ENCODE data around the gene NAPB. TPM values are rescaled to one million over a fixed set of nuclear protein-coding genes. Genes with fewer than 3 reads are reported as not detected.

Gene NAPB
- total and polyA plus RNA-seq, 5 experiments from 2014 or later: 3.4 to 15.9 (median 7.2) TPM

DNA sequence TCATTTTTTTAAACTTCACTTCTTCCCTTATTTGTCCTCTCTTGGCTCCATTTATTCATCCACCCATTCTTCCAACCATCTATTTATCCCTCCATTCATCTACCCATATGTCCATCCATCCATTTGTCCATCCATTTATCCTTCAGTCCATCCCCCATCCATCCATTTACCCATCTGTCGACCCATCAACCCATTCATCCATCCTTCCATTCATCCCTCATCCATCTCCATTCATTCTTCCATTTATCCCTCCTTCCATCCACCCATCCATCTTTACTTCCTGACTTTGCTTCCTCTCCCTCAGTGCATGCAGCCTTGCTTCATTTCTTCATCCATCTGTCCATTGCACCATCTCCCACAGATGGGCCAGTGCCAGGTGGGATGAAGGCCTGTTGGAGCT is 29.6 kb upstream of the NAPB start:
- Mint-ChIP-seq H3K27me3 (no peaks in the 10 kb centered on the region), H3K4me3 (no peak overlapping the region), H3K27ac (peak overlapping the region in 3 of 10 donors; percentile 7 to 13 (median 12)), H3K4me1 (peaks cover 2 to 17% (median 5%) of the 10 kb centered on the region in 4 donors), H3K36me3 (no peaks in the 10 kb centered on the region), H3K9me3 (no peaks in the 10 kb centered on the region)
- DNase-seq: no peak
- ATAC-seq: no peak
- POLR2A ChIA-PET: no interaction called here

DNA sequence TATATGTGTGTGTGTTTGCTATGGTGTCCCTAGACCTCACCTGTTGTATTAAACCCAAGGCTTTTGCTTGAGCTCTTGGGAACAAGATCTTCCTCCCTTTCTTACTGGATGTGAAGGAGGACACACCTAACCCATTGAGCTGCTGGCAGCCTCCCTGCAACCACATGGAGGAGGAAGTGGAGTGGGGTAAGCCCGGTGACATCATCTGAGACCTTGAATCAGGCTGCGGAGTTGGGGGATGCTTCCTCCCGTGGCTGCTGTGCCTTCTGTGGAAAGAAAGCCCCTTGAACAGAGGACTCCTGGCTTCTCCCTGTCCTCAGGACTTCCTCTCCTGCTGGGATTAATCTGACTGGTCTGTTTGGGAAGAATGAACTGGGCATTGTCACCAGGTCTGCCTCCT is 28.1 kb upstream of the NAPB start:
- H3K4me3 Mint-ChIP-seq: no peak overlapping the region

DNA sequence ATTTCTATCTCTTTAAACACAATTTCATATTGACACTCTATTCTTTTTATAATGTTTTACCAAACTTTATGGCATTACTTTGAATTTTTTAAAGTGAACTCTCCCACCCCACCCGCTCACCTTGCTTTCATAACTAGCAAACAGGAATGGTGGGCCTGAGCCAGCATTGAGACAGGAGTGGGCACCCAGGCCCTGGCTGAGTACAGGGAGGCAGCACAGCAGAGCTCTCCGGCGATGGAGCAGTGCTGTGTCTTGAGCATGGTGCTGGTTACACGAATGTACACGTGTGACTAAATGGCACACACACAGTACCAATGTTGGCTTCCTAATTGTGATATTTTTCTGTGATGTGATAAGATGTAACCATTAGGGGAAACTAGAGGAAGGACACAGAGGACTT is 26.9 kb upstream of the NAPB start:
- no peaks in the 10 kb centered on the region for H3K27me3 Mint-ChIP-seq
- H3K4me1 Mint-ChIP-seq: peaks cover 0 to 10% (median 0%) of the 10 kb centered on the region in 4 donors
- POLR2A ChIA-PET: no interaction called here
- ATAC-seq (no peak), DNase-seq (no peak)
- no peaks in the 10 kb centered on the region for H3K9me3 Mint-ChIP-seq
- H3K4me3 Mint-ChIP-seq: no peak overlapping the region
- no peaks in the 10 kb centered on the region for H3K36me3 Mint-ChIP-seq
- no peak overlapping the region for H3K27ac Mint-ChIP-seq

More for the DNA sequence above, 28.1 kb upstream of the NAPB start:
- no peak for DNase-seq
- Mint-ChIP-seq H3K4me1 (peaks cover 0 to 10% (median 0%) of the 10 kb centered on the region in 4 donors), H3K9me3 (no peaks in the 10 kb centered on the region), H3K27me3 (no peaks in the 10 kb centered on the region), H3K36me3 (no peaks in the 10 kb centered on the region), H3K27ac (peak overlapping the region in 2 of 10 donors; percentile 27 to 53)
- no peak for ATAC-seq
- POLR2A ChIA-PET: no interaction called here

DNA sequence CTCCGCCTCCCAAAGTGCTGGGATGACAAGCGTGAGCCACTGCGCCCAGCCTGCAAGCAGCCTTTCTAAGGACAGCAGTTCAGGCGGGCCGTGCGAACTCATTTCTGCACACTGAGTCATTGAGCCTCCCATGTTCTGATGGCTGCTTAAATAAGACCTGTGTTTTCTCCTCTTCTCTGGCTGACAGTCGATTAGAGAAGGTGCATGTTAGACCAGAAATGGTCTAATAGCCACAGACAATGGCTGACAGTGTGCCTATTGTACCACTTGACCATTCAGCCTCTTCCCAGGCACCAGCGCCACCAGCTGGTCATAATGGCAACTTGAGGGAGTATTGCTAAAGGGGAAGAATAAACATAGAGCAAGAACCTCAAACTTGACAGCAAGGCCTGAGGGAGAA is 25.2 kb upstream of the NAPB start:
- no peak overlapping the region for H3K27ac Mint-ChIP-seq
- no peaks in the 10 kb centered on the region for H3K9me3 Mint-ChIP-seq
- POLR2A ChIA-PET: no interaction called here
- H3K4me1 Mint-ChIP-seq: peaks cover 0 to 10% (median 0%) of the 10 kb centered on the region in 4 donors
- DNase-seq (no peak), ATAC-seq (no peak)
- no peaks in the 10 kb centered on the region for H3K27me3 Mint-ChIP-seq
- H3K36me3 Mint-ChIP-seq: no peaks in the 10 kb centered on the region
- no peak overlapping the region for H3K4me3 Mint-ChIP-seq

DNA sequence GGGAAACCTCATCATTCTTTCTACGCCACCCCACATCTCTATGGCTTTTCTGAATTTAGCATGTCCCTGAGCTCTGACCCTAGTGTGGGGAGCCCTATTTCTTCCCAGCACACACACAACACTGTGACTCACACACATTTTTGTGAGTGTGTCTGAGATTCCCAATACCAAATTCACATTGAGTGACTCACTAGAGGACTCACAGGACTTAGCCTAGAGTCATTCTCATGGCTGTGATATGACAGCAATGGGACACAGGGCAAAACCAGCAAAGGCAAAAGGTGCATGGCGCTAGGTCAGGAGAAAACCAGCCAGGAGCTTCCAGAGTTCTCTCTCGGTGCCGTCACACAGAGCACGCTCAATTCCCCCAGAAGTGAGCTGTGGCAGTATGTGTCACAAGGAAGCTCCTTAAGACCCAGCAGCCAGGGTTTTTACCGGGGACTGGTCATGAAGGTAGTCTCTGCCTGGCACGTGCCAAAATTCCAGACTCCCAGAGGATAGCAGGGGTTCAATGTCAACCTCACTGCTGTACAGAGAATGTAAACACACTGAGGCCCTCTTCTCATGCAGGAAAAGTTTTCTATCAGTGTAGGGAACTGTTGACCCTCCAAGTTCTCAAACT is 24.4 kb upstream of the NAPB start:
- ATAC-seq (no peak), DNase-seq (no peak)
- H3K27ac Mint-ChIP-seq: peak overlapping the region in 1 of 10 donors; percentile 34
- H3K4me3 Mint-ChIP-seq: no peak overlapping the region
- peaks cover 0 to 10% (median 0%) of the 10 kb centered on the region in 4 donors for H3K4me1 Mint-ChIP-seq
- H3K9me3 Mint-ChIP-seq: no peaks in the 10 kb centered on the region
- no peaks in the 10 kb centered on the region for H3K36me3 Mint-ChIP-seq
- POLR2A ChIA-PET: no interaction called here
- H3K27me3 Mint-ChIP-seq: no peaks in the 10 kb centered on the region

DNA sequence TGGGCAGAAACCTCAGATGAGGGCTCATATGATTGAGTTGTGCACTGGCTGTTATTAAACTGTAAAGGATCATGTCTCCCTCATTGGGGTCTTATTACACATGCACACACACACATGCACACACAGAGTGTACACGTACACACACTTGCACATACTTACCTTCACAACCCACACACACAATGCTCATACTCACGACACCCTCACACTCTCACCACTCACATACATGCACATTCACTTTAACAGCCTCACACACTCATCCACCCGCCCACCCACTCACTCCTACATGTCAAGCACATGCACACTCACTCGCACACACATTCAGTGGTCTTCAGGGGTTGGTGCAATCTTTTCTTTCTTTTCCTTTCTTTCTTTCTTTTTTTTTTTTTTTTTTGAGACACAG is 23.6 kb upstream of the NAPB start:
- peak overlapping the region in 2 of 10 donors; percentile 12 to 39 for H3K27ac Mint-ChIP-seq
- DNase-seq (no peak), ATAC-seq (no peak)
- H3K4me3 Mint-ChIP-seq: no peak overlapping the region
- POLR2A ChIA-PET: no interaction called here
- peaks cover 0 to 7% (median 0%) of the 10 kb centered on the region in 4 donors for H3K4me1 Mint-ChIP-seq
- no peaks in the 10 kb centered on the region for H3K27me3 Mint-ChIP-seq
- H3K36me3 Mint-ChIP-seq: no peaks in the 10 kb centered on the region
- no peaks in the 10 kb centered on the region for H3K9me3 Mint-ChIP-seq

DNA sequence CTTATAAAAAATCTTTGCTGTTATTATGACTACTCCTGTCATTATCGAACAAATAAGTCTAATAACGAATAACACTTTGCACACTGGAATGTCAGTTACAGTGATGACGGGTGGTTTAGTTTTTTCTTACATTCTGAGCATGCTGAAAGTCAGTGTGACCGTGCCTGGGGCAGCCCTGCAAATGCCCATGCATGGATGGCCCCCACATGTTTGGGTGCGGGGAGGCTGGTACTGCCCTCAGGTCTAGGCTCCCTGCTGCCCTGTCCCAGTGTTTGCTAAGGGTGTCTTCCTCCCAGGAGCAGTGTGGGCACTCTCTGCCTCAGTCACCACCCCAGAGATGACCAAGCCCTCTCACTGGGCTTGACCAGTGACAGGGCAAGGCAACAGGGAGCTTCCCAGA is 21.1 kb upstream of the NAPB start:
- Mint-ChIP-seq H3K4me3 (no peak overlapping the region), H3K9me3 (no peaks in the 10 kb centered on the region), H3K4me1 (no peaks in the 10 kb centered on the region), H3K36me3 (no peaks in the 10 kb centered on the region), H3K27me3 (no peaks in the 10 kb centered on the region), H3K27ac (no peak overlapping the region)
- no peak for DNase-seq
- no peak for ATAC-seq
- POLR2A ChIA-PET: no interaction called here

DNA sequence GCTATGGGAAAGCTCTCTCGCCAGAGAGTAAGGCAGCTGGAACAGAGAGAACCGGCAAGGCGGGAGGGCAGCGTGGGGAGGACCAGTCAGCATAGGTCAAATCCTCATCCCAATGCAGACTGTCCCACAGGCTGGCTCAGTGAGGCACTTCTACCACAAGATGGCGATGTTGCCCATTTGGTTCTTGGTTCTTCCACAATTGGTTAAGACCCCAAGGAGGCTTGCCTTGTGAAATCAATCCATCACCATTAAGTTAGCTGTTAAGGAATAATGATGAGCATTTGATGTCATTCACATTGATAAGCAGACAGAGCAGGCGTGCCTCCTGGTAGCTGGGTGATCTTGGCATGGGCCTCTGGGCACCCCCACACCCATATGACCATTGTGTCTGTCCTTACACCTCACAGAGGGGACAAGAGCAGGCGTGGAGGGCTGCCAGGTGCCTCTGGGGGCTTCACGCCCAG is 20.6 kb upstream of the NAPB start:
- H3K27me3 Mint-ChIP-seq: no peaks in the 10 kb centered on the region
- no peaks in the 10 kb centered on the region for H3K36me3 Mint-ChIP-seq
- H3K9me3 Mint-ChIP-seq: no peaks in the 10 kb centered on the region
- POLR2A ChIA-PET: no interaction called here
- DNase-seq: peak; percentile 19 to 76 (median 54)
- no peaks in the 10 kb centered on the region for H3K4me1 Mint-ChIP-seq
- H3K4me3 Mint-ChIP-seq: no peak overlapping the region
- H3K27ac Mint-ChIP-seq: no peak overlapping the region
- ATAC-seq: peak; percentile 77 to 78

DNA sequence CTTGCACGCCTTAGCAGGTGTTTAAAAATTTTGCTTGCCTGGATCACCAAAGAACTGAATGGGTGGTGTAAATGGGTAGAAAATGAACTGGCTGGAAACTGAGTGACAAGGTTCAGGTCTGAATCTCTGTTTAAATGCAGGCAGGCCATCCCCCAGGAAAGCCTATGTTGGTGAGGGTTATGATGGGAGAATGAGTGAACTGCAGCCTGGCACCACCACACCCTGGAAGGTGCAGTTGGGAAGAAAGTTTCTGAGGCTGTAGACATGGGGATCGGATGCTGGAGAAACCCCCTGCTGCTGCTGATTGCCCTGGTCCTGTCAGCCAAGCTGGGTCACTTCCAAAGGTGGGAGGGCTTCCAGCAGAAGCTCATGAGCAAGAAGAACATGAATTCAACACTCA is 18.7 kb upstream of the NAPB start:
- Mint-ChIP-seq H3K9me3 (no peaks in the 10 kb centered on the region), H3K27ac (no peak overlapping the region), H3K4me1 (no peaks in the 10 kb centered on the region), H3K36me3 (no peaks in the 10 kb centered on the region), H3K27me3 (no peaks in the 10 kb centered on the region), H3K4me3 (no peak overlapping the region)
- POLR2A ChIA-PET: no interaction called here
- DNase-seq (no peak), ATAC-seq (no peak)

DNA sequence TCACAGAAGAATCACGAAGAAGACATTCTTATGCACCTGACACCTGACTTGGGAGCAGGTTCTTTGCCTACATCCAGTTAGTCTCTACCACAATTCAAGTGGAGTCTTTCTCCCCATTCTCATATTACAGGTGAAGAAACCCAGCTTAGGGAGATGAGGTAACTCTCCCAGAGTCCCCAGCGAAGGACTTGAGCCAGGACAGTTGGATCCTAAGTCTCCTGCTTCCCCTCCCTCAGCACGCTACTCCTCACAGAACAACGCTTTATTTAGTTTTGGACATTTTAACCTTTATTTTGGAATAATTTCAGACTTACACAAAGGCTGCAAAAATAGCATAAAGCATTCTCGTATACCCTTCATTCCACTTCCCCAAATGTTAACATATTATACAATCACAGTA is 17.4 kb upstream of the NAPB start:
- H3K27me3 Mint-ChIP-seq: no peaks in the 10 kb centered on the region
- no peak for DNase-seq
- no peaks in the 10 kb centered on the region for H3K36me3 Mint-ChIP-seq
- no peaks in the 10 kb centered on the region for H3K4me1 Mint-ChIP-seq
- no peaks in the 10 kb centered on the region for H3K9me3 Mint-ChIP-seq
- H3K4me3 Mint-ChIP-seq: no peak overlapping the region
- no peak overlapping the region for H3K27ac Mint-ChIP-seq
- POLR2A ChIA-PET: no interaction called here
- ATAC-seq: no peak

DNA sequence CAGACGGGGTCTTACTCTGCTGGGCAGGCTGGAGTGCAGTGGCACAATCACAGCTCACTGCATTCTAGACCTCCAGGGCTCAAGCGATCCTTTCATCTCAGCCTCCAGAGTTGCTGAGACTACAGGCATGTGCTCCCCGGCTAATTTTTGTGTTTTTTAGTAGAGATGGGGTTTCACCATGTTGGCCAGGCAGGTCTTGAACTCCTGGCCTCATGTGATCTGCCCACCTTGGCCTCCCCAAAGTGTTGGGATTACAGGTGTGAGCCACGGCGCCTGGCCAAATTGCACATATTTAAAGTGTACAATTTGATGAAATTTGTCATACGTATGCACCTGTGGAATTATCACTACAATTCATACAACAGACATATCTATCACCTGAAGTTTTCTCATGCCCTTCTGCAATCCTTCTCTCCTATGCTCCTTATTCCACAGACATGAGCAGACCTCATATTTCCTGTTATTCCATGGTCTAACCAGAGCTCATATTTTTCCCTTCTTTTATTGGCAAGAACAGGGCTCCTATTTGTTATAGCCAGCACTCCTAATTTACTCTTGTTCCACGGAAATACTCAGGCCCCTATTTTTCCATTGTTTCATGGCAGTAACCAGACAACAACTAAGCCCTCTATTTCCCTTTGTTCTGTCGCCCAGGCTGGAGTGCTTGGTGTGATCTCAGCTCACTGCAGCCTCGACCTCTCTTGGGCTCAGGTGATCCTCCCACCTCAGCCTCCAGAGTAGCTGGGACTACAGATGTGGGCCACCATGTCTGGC is 16.0 kb upstream of the NAPB start:
- H3K4me3 Mint-ChIP-seq: no peak overlapping the region
- no peaks in the 10 kb centered on the region for H3K36me3 Mint-ChIP-seq
- H3K27me3 Mint-ChIP-seq: no peaks in the 10 kb centered on the region
- POLR2A ChIA-PET: interaction anchor here (0.7 to 1.5 kb wide), 2 partner anchors 87 to 920 kb away, joined by 4 to 8 read pairs; partner anchors contain the start of gene NXT1
- peak overlapping the region in 1 of 10 donors; percentile 61 for H3K27ac Mint-ChIP-seq
- no peaks in the 10 kb centered on the region for H3K4me1 Mint-ChIP-seq
- H3K9me3 Mint-ChIP-seq: no peaks in the 10 kb centered on the region
- ATAC-seq: no peak
- DNase-seq: no peak

DNA sequence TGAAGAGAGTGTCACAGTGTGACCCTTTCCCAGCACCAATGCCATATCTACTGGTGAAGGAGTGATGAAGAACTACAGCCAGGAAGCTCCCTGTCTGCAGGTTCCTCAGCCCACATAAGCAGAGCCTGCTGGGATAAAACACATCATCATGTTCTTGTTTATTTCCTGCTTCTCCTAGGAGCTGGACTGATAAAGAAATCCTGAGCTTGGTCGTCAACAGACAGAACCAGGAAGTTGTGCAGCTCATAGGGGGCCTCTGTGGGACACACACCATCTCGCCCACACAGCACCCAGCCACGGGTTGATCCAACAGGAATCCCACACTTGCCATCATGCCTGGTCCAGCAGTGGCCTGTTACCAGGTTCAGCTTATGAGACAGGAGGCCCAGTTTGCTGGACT is 15.4 kb upstream of the NAPB start:
- H3K4me3 Mint-ChIP-seq: no peak overlapping the region
- no peak for ATAC-seq
- no peak overlapping the region for H3K27ac Mint-ChIP-seq
- no peaks in the 10 kb centered on the region for H3K36me3 Mint-ChIP-seq
- no peak for DNase-seq
- H3K4me1 Mint-ChIP-seq: no peaks in the 10 kb centered on the region
- POLR2A ChIA-PET: interaction anchor here (0.7 to 1.5 kb wide), 2 partner anchors 86 to 920 kb away, joined by 4 to 8 read pairs; partner anchors contain the start of gene NXT1
- no peaks in the 10 kb centered on the region for H3K27me3 Mint-ChIP-seq
- no peaks in the 10 kb centered on the region for H3K9me3 Mint-ChIP-seq

DNA sequence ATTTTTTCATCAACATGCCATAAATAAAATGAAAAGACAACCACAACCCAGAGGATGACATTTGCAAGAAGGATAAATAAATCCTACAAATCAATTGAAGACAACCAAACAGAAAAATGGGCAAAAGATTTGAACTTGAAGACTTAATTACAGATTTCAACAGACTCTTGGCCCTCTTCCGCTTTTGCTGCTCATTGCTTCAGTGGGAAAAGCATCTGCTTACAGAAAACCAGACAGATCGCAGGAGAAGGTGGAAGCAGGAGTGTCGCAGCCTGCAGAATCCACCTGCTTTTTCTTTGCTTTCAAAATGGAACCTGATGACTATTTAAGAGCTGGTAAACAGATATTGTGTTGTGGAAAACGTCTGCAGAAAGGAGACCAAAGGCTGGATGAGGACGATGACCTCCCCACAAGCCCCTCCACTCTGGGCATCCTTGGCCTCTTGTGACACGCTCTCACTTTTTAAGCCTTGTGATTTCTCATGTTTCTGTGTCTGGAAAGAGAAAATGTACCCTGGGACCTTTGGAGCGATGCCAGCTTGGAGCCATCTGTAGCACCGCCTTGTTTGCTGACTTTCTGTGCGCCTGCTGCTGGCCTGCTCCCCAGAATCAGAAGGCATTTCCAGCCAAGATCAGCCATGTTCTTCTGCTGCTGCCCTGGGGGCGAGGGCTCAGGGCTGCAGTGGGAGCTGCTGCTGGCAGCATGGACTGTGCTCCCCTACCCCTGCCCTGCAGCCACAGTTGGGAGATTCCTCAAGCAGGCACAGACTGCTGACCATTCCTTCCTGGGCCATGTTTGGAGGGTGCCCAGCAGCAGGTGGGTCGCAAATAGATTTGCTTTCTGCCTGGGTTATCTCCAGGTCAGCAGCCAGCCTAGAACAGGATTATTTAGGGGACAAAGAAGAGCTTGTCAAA is 14.6 kb upstream of the NAPB start:
- ATAC-seq (no peak), DNase-seq (no peak)
- no peaks in the 10 kb centered on the region for H3K4me1 Mint-ChIP-seq

More for the DNA sequence above, 14.6 kb upstream of the NAPB start:
- no peak overlapping the region for H3K27ac Mint-ChIP-seq
- POLR2A ChIA-PET: interaction anchor here (0.7 kb wide), 1 partner anchor 921 kb away, joined by 8 read pairs; no protein-coding TSS in a partner anchor
- H3K9me3 Mint-ChIP-seq: no peaks in the 10 kb centered on the region
- no peak overlapping the region for H3K4me3 Mint-ChIP-seq
- H3K36me3 Mint-ChIP-seq: no peaks in the 10 kb centered on the region
- H3K27me3 Mint-ChIP-seq: no peaks in the 10 kb centered on the region
